ENCODE results near the gene C6orf118. TPM values are rescaled to one million over a fixed set of nuclear protein-coding genes. Genes with fewer than 3 reads are reported as not detected.

The C6orf118 gene
- total RNA-seq, 1 experiment from 2014 or later = not detected

DNA sequence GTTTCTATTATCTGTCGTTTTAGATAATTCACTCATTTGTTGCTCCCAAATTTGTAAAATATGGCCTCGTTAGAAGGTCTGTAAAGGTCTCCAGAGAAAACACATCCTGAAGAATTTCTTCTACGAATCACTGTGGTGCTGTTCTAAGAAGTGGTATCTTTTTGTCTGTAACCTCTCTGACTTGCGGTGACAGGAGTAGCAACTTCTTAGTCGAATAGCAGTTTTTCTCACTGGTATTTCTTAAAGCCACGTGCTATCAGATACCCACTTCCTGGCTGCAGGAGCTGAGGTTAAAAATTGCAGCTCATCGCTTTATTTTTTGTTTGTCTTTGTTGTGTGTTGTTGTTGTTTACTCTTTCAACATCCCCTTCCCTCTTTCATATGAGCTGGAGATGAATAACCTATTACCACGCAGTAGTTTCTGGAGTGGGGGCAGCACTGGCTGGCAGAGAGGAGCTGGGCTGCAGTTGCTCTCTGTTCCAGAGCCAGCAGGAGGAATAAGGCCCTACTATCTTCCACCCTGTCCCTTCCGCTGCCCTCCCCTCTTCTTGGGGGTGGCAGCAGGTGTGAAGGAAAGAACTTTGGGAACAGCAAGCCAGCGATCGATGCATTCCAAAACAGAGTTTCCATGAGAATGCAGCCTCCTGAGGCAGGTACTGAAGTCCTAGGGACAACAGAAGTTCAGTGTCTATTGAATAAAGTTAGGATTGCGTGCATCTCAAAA, 64.7 kb downstream of the C6orf118 start:
- no peaks in the 10 kb centered on the region for H3K79me2 ChIP-seq (ENCODE audit: insufficient read depth, low read length)

More for the DNA sequence above, 64.7 kb downstream of the C6orf118 start:
- peaks cover 13% of the 10 kb centered on the region in 2 experiments for H3K4me1 Mint-ChIP-seq
- Histone ChIP-seq H3K9me3 (ENCODE audit: control insufficient read depth, low read depth, low read length) (no peaks in the 10 kb centered on the region), H3K23me2 (ENCODE audit: insufficient read length, low read depth, low read length, poor library complexity, severe bottlenecking) (no peaks in the 10 kb centered on the region), H3T11ph (ENCODE audit: low read length) (no peak overlapping the region), H2BK120ac (ENCODE audit: low read depth, low read length, poor library complexity, severe bottlenecking) (no peak overlapping the region), H3K79me1 (ENCODE audit: insufficient read depth, low read depth, low read length, poor library complexity, severe bottlenecking) (no peaks in the 10 kb centered on the region), H3K27me3 (ENCODE audit: insufficient read depth, low read length) (no peaks in the 10 kb centered on the region), H2BK5ac (ENCODE audit: insufficient read length, low read length) (no peak overlapping the region), H3K27ac (ENCODE audit: insufficient read length, low read depth, low read length) (no peak overlapping the region), H4K91ac (ENCODE audit: insufficient read length, low read depth, low read length) (no peak overlapping the region), H2AFZ (ENCODE audit: low read length) (no peak overlapping the region), H3K4me2 (ENCODE audit: insufficient read depth, insufficient read length, low read length) (no peak overlapping the region), H3K18ac (ENCODE audit: insufficient read length, low read depth, low read length) (no peak overlapping the region), H2BK20ac (ENCODE audit: low read depth, low read length, poor library complexity, severe bottlenecking) (no peak overlapping the region), H3K9ac (ENCODE audit: extremely low read depth, insufficient read length, low read length) (no peak overlapping the region), H2AK5ac (ENCODE audit: insufficient read length, low read length) (no peak overlapping the region), H3K56ac (ENCODE audit: insufficient read length, low read depth, low read length) (no peak overlapping the region), H4K20me1 (ENCODE audit: control insufficient read depth, insufficient read depth, insufficient read length) (no peaks in the 10 kb centered on the region), H3K14ac (ENCODE audit: insufficient read depth, low read length) (no peak overlapping the region), H3K4me1 (ENCODE audit: insufficient read depth, low read length) (no peaks in the 10 kb centered on the region), H3K4ac (ENCODE audit: low read depth, low read length) (no peak overlapping the region), H3K23ac (ENCODE audit: insufficient read length, low read depth, low read length) (no peak overlapping the region), H4K5ac (ENCODE audit: insufficient read length, low read depth, low read length) (no peak overlapping the region), H2BK15ac (ENCODE audit: low read depth, low read length) (no peak overlapping the region), H4K8ac (replicated peaks; ENCODE audit: insufficient read length, low read depth, low read length) (no peak overlapping the region), H2BK12ac (ENCODE audit: insufficient read length, low read depth, low read length) (no peak overlapping the region)
- H3K27me3 Mint-ChIP-seq (ENCODE audit: low read depth) = no peaks in the 10 kb centered on the region
- TF ChIP-seq, protein P1, sequence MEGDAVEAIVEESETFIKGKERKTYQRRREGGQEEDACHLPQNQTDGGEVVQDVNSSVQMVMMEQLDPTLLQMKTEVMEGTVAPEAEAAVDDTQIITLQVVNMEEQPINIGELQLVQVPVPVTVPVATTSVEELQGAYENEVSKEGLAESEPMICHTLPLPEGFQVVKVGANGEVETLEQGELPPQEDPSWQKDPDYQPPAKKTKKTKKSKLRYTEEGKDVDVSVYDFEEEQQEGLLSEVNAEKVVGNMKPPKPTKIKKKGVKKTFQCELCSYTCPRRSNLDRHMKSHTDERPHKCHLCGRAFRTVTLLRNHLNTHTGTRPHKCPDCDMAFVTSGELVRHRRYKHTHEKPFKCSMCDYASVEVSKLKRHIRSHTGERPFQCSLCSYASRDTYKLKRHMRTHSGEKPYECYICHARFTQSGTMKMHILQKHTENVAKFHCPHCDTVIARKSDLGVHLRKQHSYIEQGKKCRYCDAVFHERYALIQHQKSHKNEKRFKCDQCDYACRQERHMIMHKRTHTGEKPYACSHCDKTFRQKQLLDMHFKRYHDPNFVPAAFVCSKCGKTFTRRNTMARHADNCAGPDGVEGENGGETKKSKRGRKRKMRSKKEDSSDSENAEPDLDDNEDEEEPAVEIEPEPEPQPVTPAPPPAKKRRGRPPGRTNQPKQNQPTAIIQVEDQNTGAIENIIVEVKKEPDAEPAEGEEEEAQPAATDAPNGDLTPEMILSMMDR (conservative IDR thresholded peaks at IDR 0.05) = no peak
- no CpG with 5 or more reads among the region's 12 CpGs for WGBS (ENCODE audit: extremely low coverage, insufficient read length, low lambda C conversion rate)
- H3K4me3 Mint-ChIP-seq = no peak overlapping the region
- H3K27ac Mint-ChIP-seq = peak overlapping the region in 2 of 3 experiments; percentile 29 to 54; a peak in 4 of 7 replicates
- no peaks in the 10 kb centered on the region; a peak in 1 of 5 replicates for H3K9me3 Mint-ChIP-seq
- no peaks in the 10 kb centered on the region; a peak in 1 of 7 replicates for H3K36me3 Mint-ChIP-seq (ENCODE audit: insufficient read depth in 1 of 3, low read depth in 3 of 3)
- DNase-seq = peak; percentile 43

All from H9 (cell line).